ENCODE data around the gene GATM. TPM values are rescaled to one million over a fixed set of nuclear protein-coding genes. Genes with fewer than 3 reads are reported as not detected.

The GATM gene
- total and polyA plus RNA-seq, 2 of the 8 experiments (the other 6 are each of a cell fraction or from before 2014, with no cell fraction given): 10.2 to 15.1 TPM

DNA sequence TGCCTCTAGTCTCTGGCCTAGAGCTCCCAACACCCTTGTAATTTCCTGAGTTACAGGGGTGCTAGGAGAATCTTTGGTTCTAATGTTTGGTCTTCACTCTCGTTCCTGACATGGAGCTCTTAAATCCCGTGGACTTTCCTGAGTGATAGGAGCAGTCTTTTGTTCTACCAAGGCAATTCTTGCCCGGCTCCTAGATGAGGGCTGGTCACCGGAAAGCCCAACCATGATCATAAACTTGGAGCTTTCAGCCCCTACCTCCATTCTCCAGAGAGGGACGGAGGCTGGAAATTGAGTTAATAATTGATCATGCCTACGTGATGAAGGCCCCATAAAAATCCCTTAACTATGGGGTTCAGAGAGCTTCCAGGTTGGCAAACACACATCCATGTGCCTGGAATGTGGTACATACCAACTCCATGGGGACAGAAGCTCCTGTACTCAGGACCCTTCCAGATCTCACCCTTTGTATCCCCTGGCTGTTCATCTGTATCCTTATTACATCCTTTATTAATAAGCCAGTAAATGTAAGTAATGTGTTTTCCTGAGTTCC, 18.8 kb upstream of the GATM start:
- Histone ChIP-seq H3K14ac (ENCODE audit: insufficient read length) (no peak overlapping the region), H3K9me3 (ENCODE audit: insufficient read depth in 2 of 2, low read depth in 1 of 2, low read length in 1 of 2) (no peaks in the 10 kb centered on the region), H3K4ac (replicated peaks; ENCODE audit: insufficient read length, low read depth, low read length) (no peak overlapping the region), H3K4me2 (ENCODE audit: insufficient read depth in 1 of 2, low read depth in 2 of 2, low read length in 2 of 2) (no peak overlapping the region), H3K18ac (ENCODE audit: extremely low read depth, low read length) (no peak overlapping the region), H3K4me1 (replicated peaks in 1 of 4; ENCODE audit: control insufficient read depth in 3 of 4, insufficient read depth in 4 of 4, low read length in 3 of 4) (no peaks in the 10 kb centered on the region), H3K23ac (ENCODE audit: insufficient read length) (no peak overlapping the region), H2BK15ac (ENCODE audit: low read length) (no peak overlapping the region), H4K91ac (replicated peaks; ENCODE audit: insufficient read length, low read length) (no peak overlapping the region), H3K79me1 (ENCODE audit: low read depth, low read length) (no peaks in the 10 kb centered on the region), H3K56ac (replicated peaks; ENCODE audit: insufficient read length, low read depth, low read length) (no peak overlapping the region), H3K79me2 (ENCODE audit: control insufficient read depth in 1 of 2, insufficient read depth in 2 of 2, low read length in 2 of 2) (no peaks in the 10 kb centered on the region), H4K5ac (ENCODE audit: insufficient read length, low read depth, low read length) (no peak overlapping the region), H3K27ac (ENCODE audit: low read depth, low read length) (no peak overlapping the region), H4K20me1 (replicated peaks in 1 of 2; ENCODE audit: control insufficient read depth in 1 of 2, insufficient read depth in 2 of 2, low read length in 2 of 2) (no peaks in the 10 kb centered on the region), H3K36me3 (ENCODE audit: control insufficient read depth in 2 of 4, insufficient read depth in 4 of 4, low read length in 3 of 4) (no peaks in the 10 kb centered on the region), H2BK5ac (ENCODE audit: low read depth, low read length) (no peak overlapping the region), H3K9ac (replicated peaks in 1 of 4; ENCODE audit: extremely low read depth in 1 of 4, low read depth in 3 of 4, low read length in 3 of 4) (no peak overlapping the region), H4K8ac (ENCODE audit: extremely low read depth, insufficient read depth, low read length) (no peak overlapping the region), H2AK5ac (ENCODE audit: low read depth, low read length) (no peak overlapping the region), H3K23me2 (ENCODE audit: low read depth, low read length) (no peaks in the 10 kb centered on the region), H3K27me3 (replicated peaks in 1 of 4; ENCODE audit: control insufficient read depth in 3 of 4, extremely low read depth in 1 of 4, insufficient read depth in 3 of 4, low read length in 3 of 4) (peaks cover 0 to under 1% (median 0%) of the 10 kb centered on the region in 4 experiments; a peak in 2 of 7 replicates), H2BK12ac (ENCODE audit: low read depth, low read length) (no peak overlapping the region), H3K4me3 (ENCODE audit: extremely low read depth in 1 of 4, insufficient read depth in 2 of 4, low read depth in 3 of 4, low read length in 4 of 4) (no peak overlapping the region), H2BK120ac (replicated peaks; ENCODE audit: low read depth, low read length) (no peak overlapping the region), H2BK20ac (ENCODE audit: low read length) (no peak overlapping the region), H2AFZ (ENCODE audit: low read length) (no peak overlapping the region)
- FAIRE-seq: no peak
- ChIA-PET POLR2A (ENCODE audit: partially characterized antibody) (interaction anchor here (0.6 kb wide), 1 partner anchor 230 kb away, joined by 3 read pairs; no protein-coding TSS in a partner anchor), CTCF (ENCODE audit: partially characterized antibody) (interaction anchor here (0.9 to 9.3 kb wide), 7 partner anchors 14 to 199 kb away, joined by 3 to 97 read pairs (median 5); no protein-coding TSS in a partner anchor)
- TF ChIP-seq BRCA1 (IDR thresholded peaks at IDR 0.05; ENCODE audit: low read depth, low read length) (no peak), E2F6 (IDR thresholded peaks at IDR 0.05) (no peak), RFX5 (IDR thresholded peaks at IDR 0.05; ENCODE audit: borderline replicate concordance, low read depth, low read length) (no peak), RNF2 (IDR thresholded peaks at IDR 0.05; ENCODE audit: borderline replicate concordance, low read depth, low read length, missing control alignments, poor library complexity, severe bottlenecking) (no peak), EGR1 (IDR thresholded peaks at IDR 0.05; ENCODE audit: borderline replicate concordance, low read depth, low read length) (no peak), EP300 (IDR thresholded peaks at IDR 0.05; ENCODE audit: borderline replicate concordance in 1 of 2, low read depth in 2 of 2, low read length in 2 of 2) (no peak), KDM4A (IDR thresholded peaks at IDR 0.05; ENCODE audit: low read depth, low read length, severe bottlenecking) (no peak), TAF7 (optimal IDR thresholded peaks at IDR 0.05; ENCODE audit: borderline replicate concordance, low read depth, low read length) (no peak), POLR2A (IDR thresholded peaks at IDR 0.05; ENCODE audit: control extremely low read depth in 1 of 2, low read depth in 2 of 2, low read length in 2 of 2) (no peak), SP4 (IDR thresholded peaks at IDR 0.05; ENCODE audit: low read length) (no peak), NANOG (IDR thresholded peaks at IDR 0.05; ENCODE audit: insufficient read depth, low read depth, low read length, poor library complexity, severe bottlenecking) (no peak)
- WGBS, 2 experiments (ENCODE audit: extremely low coverage in 1 of 2, insufficient coverage in 1 of 2, insufficient read length in 1 of 2, insufficient replicate concordance in 2 of 2, low coverage in 1 of 2, low lambda C conversion rate in 2 of 2, missing lambda C conversion rate in 1 of 2): 89% methylated on average over 6 of the region's 6 CpGs; no CpG with 5 or more reads in 1 of the 2 experiments
- DNase-seq (ENCODE audit: low read depth in 1 of 2, low spot score in 2 of 2): no peak

All from H1 (cell line).